NCI-H146 treated with DMSO at 0.1 percent for 48 hours (cell line): ENCODE measurements around the gene TTC33.

Experiments used
- DNase-seq: peaks from one replicate; lab custom pipeline; 2025; ENCODE audit not compliant: unreplicated experiment; lab: John Stamatoyannopoulos, UW

The TTC33 gene

DNA sequence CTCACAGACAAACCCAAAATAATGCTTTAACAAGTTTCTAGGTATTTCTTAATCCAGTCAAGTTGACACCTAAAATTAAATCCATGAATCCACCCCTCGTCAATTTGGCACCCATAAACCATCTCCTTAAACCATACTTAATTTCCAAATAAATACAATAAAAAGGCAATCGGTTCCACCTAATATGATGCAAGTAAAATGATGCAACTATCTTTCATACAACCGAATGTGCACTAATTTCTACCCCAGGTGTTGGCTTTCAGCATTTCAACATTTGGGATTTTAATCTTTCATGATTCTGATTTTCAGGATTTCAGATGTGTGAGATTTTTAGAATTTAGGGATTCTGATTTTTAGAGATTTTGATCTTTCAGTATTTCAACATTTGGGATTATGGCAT is 25.1 kb upstream of the TTC33 start:
- no peak for DNase-seq

DNA sequence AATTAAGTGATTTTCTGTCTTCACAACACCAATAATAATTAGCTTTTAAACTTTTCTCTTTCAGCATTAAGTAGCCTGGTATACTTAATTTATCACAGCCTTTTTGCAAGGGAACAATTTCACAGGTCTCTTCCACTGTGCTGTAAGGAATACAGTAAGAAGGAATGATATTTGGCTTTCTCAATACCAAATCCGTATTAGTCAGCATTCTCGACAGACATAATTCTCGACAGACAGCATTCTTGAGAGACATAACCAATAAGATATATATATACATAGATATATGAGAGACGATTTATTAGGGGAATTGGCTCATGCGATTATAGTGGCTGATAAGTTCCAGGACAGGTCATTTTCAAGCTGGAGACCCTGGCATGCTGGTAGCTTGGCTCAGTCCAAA is 24.4 kb upstream of the TTC33 start:
- DNase-seq, result no peak

DNA sequence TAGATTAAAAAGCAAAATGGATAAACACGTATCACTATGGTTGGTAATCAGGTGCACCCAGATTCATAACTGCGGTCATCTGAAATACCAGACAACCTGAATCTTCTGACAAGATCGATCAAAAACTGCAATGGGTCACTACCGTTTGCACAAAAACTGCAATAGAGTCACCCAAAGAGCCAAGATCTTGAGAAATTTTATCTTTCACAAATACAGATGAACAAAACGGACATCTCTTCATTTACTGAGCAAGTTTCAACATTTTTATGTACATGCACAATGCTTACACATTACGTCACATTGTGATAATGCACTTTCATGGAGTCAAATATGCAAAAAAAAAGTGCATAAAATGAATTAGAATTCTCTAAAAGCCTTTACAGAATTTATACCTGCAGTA is 23.8 kb upstream of the TTC33 start:
- DNase-seq, result no peak

DNA sequence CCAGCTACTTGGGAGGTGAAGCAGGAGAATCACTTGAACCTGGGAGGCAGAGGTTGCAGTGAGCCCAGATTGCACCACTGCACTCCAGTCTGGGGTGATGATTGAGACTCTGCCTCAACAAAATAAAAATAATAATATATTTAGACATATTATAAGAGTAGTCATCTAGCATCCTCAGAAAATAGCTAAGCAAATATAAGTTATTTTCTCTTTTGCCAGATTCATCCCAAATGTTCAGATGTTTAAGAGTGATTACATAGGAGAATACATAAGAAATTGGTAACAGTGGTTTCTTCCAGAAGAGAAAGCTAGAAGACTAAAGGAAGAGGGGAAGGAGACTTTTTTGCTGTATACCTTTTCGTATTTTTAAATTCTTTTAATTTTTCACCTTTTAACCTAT is 22.4 kb upstream of the TTC33 start:
- no peak for DNase-seq

DNA sequence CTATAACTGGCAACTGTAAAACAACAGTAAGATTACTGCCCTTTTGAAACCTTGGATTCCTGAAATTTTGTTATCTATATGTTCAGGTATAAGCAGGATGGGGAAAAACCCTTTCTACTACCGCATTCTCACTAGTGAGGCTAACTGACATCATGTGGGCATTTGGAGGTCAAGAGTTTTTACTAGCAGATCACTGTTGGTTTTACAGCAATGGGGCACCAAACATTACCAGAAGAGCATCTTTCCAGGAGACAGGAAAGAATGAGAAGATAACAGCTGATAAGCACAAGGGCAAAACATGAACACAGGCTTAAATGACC is 20.9 kb upstream of the TTC33 start:
- no peak for DNase-seq

DNA sequence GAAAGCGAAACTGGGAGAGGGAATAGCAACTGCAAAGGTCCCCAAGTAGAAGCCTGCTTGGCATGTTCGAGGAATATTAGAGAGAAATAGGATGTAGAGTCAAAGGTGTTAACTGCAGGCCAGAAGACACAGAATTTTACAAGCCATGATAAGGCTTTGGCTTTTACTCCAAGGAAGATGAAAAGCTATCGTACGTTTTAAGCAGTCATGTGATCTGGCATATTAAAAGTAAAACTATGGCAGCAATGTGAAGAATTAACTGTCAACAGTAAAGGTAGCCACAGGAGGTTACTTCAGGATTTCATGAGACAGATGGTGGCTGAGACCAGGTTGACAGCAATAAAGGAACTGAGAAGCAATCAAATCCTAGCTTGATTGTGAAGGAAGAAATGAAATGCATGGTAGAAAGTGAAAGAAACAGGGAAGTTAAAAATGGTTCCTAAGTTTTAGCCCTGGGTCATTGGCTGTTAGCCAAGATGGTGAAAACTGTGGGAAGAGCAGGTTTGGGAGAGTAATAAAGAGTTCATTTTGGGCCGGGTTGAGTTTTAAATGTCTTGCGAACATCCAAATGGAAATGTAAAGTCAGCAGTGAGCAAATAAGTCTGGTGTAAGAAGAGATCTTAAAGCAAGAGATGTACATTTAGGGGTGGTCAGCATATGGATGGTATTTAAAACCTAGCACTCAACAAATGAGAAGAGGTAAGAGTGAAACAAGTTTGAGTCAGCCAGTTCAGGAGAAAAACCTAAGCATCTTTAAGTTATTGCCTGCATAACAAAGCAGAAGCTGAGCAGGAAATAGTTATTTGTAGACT is 20.3 kb upstream of the TTC33 start:
- DNase-seq, result no peak

DNA sequence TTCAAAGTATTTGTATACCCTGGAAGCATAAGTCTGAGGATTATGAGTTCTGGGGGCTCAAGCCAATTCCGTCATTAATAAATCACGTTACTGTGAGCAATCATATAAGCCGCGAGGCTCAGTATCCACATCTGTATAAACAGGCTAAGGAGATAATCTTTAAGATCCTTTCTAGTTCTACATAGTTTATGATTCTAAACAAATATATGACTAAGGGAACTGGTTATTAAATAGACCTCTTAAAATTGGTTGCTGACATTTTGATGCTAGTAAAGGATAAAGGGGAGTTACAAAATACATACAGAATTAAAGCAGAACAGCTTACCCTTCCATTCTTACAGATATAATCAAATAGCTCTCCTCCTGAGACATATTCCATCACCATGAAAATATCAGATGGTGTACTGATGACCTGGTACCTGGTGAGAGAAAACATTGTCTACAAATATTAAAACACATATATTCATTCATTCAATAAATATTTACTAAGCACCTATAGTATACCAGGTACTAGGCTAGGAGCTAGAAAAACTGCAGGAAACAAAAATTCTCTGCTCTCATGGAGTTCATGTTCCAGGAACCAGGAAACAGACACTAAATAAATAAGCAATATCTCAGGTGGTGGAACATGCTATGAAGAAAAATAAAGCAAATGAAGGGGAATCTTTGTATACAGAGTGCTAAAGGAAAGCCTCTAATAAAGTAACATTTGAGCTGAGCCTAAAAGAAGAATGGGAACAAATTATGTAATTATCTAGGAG is 19.5 kb upstream of the TTC33 start:
- DNase-seq, result no peak

DNA sequence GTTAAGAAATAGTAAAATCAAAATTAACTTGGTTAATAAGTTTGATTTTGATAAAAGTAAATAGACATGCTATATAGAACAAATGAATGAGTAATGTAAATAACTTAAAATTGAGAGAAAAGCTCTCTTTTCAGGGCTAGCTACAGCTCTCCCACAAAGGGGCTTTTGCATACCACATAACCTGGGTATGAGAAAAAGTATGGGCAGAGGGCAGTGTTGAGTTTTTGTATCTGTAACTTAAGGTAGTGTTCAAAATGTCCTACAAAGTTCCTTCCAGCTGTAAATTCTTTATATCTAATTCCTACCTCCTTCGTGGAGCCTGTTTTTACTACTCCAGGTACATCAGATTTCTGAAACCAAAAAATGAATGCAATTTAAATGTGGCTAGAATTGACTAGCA is 18.9 kb upstream of the TTC33 start:
- no peak for DNase-seq

DNA sequence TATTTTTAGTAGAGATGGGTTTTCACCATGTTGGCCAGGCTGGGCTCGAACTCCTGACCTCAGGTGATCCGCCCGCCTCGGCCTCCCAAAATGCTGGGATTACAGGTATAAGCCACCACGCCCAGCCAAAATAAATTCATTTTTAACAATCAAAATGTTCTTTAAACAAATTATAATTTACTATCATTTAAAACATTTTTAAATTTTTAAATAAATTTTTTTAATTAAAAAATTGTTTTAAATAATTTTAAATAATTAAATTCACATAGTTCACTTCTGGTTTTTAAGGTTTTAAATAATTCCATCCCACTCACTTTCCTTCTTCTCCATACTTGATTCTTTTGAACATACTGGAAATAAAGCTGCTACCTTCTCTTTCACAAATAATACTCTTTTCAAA is 15.0 kb upstream of the TTC33 start:
- DNase-seq, result no peak

DNA sequence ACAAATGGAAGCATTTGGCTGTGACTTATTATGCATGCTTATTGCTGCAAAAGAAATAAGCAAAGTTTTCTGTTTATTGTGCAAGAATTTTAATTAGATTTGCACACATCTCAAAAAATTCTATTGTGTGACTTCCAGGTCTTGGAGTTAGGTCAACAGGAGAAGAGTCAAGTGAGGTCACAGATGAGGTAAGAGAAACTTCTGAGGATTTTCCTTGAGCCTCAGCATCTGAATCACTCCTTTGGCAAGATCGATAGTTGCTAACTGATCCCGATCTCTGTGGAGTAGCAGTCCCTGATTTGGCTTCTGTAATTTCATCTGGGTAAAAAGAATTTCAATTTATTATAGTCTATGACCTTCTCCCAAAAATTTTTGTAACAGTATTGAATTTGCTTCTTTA is 6.9 kb upstream of the TTC33 start:
- no peak for DNase-seq

DNA sequence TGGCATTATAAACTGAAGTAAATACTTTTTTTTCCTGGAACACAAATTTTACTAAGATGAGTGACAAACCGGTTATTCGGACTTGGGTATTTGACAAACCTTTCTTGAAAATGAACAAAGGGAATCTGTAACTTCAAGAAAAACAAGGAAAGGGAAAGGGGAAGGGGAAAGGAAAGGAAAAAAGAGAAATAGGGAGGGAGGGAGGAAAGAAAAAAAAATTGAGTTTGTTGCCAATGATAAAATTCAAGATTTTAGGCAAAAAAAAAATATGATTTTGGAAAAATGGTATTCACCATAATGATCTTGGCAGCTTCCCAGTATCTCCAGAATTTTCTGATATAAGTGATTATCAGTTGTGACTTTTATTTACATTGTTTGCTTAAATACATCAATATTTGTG is 1.6 kb upstream of the TTC33 start:
- DNase-seq, result no peak

DNA sequence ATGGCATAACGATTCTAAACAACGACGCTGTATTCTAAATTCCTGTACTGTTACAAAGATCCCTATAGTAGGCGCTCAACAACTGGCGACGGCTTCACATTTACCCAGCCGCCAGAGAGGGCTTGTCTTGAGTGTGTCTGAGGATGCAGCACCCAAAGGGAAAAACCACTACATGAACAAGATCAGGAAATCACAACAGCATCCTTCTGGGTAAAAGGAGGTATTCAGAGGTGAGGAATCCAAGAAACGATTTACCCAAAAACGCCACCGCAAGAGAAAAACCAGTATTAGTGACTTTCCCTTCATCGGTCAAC is 711 bp downstream of the TTC33 start:
- peak; percentile 51 for DNase-seq

DNA sequence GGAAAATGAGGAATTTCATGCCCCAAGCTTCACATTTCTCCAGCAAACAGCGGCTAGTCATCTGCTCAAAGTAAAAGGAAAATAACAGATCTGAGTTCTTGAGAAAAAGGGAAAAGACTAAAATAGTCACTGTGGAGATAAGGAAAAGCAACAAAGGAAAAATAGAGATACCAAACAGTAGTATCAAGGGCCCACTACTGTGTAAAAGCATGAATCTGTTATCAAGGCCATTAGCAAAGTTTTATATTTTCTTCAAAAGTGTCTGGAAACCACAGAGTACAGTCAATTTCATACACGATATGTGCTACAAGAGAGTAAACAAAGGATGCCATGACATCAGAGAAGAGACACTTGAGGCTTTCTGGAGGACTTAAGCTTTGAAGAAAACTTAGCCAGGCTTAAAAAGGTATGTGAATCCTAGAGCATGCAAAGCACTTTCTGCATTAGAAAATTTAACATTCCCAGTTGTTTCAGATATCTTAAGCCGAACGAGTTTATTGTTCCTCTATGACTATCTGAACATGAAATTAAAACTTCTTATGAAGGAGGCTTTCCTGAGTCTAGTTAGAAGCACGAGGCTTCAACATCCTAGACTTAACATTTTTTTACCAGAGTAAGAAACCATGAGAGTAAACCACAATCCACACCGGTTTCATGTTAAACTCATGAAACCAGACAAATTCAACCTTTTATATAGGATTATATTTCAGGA is 1.2 kb downstream of the TTC33 start:
- no peak for DNase-seq

DNA sequence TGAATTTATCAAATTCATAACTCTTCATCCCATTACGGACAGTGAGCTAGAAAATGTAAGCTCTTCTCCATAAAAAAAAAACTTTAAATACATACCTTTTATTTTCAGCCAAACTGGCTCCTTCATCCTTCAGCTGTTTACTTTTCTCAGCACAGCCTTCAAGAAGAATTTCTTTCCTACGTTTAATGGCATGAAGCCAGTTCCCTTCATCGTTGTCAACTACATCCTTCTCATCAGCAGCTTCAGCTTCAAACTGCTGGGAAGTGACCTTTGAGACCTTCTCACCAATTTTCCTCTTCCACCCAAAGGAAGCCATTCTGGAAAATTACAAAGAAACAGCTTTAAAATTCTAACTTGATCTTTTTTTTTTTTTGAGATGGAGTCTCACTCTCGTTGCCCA is 9.1 kb downstream of the TTC33 start:
- DNase-seq, result no peak

DNA sequence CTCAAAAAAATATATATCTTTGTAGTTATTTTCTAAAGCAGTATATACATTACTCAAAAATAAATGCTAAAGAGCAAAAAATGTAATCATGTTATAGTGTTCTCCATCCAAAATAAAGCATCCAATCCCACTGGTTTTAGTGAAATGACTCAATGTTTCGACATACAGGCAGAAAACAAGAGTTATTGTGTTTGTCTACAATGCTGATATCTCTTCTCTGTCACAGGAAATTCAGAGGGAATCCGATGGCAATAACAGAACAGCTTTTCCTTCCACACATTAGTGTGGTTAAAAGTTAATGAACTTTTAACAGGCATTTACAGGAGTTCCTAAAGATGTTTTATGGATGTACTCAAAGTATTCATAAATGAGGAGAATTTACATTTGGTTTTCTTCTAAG is 12.0 kb downstream of the TTC33 start:
- no peak for DNase-seq

DNA sequence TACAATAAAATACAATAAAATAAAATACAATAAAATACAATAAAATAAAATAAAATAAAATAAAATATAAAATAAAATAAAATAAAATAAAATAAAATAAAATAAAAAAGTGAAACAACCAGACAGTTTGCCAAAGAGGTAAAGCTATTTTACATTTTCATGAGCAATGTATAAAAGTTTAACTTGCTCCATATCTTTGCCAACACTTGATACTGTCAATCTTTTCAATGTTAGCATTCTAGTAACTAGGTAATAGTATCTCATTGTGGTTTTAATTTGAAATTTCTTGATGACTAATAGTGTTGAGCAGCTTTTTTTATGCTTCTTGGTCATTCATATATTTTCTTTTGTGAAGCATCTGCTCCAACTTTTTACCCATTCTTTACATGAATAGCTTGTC is 17.3 kb downstream of the TTC33 start:
- no peak for DNase-seq

DNA sequence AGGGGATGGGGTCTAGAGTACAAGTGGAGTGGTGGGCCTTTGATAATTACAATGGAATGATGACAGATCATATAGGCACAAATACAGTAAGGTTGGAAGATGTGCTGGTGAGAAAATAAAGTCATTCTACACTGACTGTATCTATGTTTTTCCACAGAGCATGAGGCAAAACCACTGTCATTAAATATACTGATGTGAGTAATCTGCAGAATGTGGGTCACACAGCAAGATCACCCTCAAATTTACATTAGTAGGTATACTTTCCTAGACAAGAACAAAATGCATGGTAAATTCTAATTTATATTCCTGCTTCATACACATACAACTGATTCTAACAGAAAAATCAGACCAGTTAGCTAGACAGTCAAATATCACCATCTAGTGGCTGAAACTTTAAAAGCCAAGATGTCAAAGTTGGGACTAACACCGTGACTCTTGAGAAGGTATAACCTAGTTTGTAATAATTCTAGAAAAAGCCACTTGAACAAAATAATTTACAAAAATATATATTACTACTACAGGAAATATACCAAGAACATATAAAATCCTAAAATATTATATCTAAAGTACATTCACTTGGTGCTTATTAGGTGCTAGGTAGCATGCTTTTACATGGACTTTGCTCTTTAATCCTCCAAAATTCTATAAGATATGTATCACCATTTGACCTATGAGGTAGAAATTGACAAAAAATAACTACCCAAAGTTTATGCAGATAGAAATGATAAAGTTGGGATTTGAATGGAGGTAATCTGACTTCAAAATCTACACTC is 19.5 kb downstream of the TTC33 start:
- peak; percentile 4 for DNase-seq

DNA sequence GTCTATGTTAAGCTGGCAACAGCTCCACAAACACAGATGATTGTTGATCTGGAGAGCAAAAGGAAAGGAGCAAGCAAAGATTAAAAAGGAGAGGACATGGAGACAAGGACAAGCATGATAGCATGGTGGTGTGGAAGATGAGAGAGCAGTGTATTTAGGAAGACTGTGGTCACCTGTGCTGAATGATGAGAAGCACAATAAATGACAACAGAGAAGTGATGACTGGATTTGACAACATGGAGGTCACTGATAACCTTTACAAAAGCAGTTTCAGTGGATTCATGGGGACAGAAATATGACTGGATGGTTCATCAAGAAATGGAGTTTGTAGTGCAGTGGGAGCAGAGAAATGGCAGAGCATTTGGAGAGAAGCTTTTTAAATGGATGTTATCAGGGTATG is 20.2 kb downstream of the TTC33 start:
- DNase-seq, result no peak

DNA sequence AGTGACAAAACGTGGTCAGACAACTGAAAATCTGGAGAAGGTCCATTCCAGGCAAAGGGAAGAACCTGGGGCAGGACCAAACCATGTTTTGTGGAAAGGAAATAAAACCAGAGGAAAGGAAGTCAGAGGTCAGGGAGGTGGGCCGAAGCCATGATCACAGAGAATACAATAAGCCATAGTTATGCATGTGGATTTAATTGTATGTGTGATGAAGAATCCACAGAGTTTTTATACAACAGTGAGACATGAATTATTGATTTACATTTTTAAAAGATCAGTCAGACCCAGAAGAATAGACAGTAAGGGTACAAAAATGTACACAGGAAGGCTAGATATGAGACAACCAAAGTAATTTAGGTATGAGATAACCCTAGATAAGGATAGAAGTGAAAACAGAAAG is 20.8 kb downstream of the TTC33 start:
- DNase-seq, result no peak

DNA sequence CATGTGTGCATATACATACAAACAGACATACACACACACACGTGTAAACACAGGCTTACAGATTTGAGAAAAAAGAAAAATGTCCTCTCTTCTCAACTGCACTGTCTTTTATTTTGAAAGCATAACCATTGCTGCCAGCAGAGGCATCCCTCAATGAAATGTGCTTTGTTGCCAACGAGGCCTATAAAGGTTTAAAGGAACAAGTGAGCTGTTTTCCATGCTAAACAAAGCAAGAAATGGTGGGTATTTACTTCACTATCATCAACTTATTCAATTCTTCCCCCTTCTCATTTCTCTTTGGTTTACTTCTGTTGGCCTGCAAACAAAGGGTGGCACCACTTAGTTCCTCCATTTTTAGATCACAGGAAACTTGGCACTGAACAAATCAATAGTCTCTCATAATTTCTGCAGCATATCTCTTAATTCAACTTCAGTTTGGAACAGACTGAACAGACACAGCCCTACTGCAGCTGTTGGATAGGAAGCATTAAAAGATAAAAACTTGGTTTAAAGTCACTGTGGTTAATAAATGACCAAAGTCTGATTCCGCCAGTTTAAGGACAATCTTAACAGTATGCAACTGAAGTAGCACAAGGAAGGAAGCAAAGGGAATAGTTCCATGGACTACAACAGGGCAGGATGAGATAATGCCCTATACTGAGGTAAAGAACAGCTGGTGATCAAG is 21.7 kb downstream of the TTC33 start:
- no peak for DNase-seq

DNA sequence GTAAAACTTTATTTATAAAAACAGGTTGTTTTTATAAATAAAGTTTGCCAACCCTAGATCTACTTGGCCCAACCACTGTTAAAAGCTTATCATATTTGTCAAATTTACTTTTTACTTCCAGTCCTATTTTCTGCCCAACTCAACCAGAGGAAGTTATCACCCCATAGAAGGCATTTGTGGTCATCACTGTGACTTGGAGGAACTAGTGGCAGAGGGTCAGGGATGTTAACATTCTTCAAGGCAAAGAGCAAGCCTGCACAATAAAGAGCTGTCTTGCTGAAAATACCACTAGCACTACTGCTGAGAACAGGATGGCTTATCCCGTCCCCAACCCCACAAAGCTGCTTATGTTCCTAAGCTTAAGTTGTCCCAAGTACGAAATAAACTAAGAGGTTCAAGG is 22.3 kb downstream of the TTC33 start:
- DNase-seq, result no peak
